ENCODE data around the gene CIAO3.

DNA sequence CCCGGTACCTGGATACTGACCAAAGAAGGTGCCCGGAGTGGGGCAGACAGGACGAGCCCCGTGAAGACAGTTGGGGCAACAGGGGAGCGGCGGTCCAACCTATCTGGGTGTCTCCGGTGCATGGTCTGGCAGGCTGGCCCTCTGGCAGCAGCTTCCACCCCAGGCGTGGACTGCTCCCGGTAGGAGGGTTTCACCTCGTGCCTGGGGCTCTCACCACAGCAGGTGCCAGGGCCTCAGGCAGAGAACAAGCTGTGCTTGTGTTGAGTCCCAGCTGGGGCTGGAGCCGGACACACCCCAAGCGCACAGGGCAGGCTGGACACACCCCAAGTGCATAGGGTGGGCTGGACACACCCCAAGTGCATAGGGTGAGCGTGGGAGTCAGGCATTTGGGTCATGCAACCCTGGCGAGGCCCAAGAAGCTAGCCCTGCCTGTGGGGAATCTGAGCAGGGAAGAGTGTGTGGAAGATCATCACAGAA is 33.7 kb downstream of the CIAO3 start:
- TF ChIP-seq, protein P1, sequence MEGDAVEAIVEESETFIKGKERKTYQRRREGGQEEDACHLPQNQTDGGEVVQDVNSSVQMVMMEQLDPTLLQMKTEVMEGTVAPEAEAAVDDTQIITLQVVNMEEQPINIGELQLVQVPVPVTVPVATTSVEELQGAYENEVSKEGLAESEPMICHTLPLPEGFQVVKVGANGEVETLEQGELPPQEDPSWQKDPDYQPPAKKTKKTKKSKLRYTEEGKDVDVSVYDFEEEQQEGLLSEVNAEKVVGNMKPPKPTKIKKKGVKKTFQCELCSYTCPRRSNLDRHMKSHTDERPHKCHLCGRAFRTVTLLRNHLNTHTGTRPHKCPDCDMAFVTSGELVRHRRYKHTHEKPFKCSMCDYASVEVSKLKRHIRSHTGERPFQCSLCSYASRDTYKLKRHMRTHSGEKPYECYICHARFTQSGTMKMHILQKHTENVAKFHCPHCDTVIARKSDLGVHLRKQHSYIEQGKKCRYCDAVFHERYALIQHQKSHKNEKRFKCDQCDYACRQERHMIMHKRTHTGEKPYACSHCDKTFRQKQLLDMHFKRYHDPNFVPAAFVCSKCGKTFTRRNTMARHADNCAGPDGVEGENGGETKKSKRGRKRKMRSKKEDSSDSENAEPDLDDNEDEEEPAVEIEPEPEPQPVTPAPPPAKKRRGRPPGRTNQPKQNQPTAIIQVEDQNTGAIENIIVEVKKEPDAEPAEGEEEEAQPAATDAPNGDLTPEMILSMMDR (IDR thresholded peaks at IDR 0.05) = no peak
- TF ChIP-seq POLR2A (IDR thresholded peaks at IDR 0.05) (no peak), EP300 (IDR thresholded peaks at IDR 0.05) (no peak)
